Measurements from ENCODE around the gene SOX10.

The SOX10 gene

DNA sequence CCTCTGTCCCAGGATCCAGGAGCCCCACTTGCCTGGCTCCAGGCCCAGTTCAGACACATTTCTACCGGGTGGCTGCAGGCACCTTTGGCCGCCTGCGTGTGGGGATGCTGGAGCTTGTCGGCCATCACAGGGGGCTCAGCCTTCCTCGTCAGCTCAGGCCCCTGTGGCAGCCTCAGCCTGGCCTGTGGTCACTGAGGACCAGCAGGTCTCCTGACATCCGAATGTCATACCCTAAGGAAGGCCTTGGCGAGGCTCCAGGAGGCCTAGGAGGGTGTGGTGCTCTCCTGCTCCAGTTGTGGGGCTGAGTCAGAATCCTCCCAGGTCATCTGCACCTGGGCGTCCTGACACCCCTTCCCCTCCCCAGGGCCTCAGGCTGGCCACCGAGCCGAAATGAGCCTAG, 14.9 kb upstream of the SOX10 start:
- Mint-ChIP-seq H3K9me3 (no peaks in the 10 kb centered on the region), H3K27ac (no peak overlapping the region), H3K4me3 (no peak overlapping the region), H3K27me3 (ENCODE audit: low read depth) (no peaks in the 10 kb centered on the region), H3K4me1 (ENCODE audit: low read depth) (no peaks in the 10 kb centered on the region), H3K36me3 (ENCODE audit: low read depth) (no peaks in the 10 kb centered on the region)
- no peak for DNase-seq (ENCODE audit: low spot score)

DNA sequence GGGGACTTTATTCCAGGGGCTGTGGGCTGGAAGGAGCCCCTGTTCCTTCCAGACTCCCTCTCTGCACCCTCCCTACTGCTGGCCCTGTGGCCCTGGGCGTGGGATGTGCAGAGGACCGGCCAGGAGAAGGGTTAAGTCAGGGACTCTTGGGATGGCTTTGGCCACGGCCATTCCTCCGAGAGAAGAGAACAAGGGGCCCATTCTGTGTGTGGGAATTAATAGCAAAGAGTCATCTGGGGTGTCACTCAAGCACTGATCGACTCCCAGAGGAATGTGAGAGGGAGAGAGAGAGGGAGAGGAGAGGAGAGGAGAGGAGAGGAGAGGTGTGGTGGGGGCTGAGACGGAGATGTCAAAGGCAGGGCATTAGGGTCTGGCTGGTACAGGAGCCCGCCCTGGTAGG, 14.2 kb upstream of the SOX10 start:
- H3K27ac Mint-ChIP-seq, result no peak overlapping the region
- H3K36me3 Mint-ChIP-seq (ENCODE audit: low read depth), result no peaks in the 10 kb centered on the region
- H3K4me1 Mint-ChIP-seq (ENCODE audit: low read depth), result no peaks in the 10 kb centered on the region
- H3K9me3 Mint-ChIP-seq, result no peaks in the 10 kb centered on the region
- no peak for DNase-seq (ENCODE audit: low spot score)
- no peaks in the 10 kb centered on the region for H3K27me3 Mint-ChIP-seq (ENCODE audit: low read depth)
- H3K4me3 Mint-ChIP-seq, result no peak overlapping the region

DNA sequence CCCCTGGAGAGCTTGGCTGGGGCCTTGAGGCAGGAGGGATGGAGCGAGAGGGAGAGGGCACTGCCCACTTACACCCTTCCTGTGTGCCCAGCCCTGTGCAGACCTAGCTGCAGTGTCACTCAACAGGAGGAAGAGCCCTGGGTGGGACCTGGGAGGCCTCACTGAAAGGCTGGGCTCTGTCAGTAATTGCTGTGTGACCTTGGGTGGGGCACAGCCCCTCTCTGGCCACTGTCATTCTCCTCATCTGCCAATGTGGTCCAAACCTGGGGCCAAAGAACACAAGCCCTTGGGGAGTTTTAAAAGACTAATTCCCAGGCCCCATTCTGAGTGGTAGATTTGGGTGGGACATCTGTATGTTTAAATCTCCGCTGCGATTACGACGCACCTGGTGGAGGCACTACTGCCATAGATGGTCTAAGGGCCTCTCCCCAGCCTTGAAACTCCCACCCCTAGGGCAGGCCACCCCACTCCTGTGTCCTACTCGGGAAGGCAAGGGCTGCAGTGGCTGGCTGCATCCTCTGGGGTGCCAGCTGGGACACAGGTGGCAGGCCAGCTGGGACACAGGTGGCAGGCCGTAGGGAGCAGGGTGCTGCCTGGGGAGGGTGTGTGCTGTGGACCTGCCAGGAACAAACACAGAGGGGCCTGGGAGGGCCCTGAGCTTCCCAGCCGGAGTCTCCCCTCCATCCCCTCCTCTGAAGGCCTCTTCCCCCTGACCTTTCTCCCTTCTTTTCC, 12.3 kb upstream of the SOX10 start:
- Mint-ChIP-seq H3K9me3 (no peaks in the 10 kb centered on the region), H3K36me3 (ENCODE audit: low read depth) (no peaks in the 10 kb centered on the region), H3K4me3 (no peak overlapping the region), H3K27ac (no peak overlapping the region), H3K27me3 (ENCODE audit: low read depth) (no peaks in the 10 kb centered on the region), H3K4me1 (ENCODE audit: low read depth) (no peaks in the 10 kb centered on the region)
- no peak for DNase-seq (ENCODE audit: low spot score)

DNA sequence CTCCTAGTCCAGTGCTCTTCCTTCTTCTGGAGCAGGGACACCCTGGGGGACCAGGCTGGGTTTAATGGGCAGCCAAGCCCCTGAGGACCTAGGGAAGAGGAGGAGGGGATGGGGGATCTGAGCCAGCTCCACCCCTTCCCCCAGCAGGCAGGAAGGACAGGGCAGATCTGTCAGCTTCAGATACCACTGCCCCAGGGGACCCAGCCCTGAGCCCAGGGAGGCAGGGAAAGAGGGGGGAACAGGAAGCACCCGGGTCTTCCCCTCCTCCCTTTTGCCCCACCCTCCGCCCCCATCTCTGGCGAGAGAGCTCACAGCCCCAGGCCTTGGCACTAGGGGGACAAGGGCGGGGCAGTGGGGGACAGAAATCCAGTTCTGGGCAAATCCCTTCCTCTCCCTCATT, 11.7 kb upstream of the SOX10 start:
- DNase-seq (ENCODE audit: low spot score), result no peak

DNA sequence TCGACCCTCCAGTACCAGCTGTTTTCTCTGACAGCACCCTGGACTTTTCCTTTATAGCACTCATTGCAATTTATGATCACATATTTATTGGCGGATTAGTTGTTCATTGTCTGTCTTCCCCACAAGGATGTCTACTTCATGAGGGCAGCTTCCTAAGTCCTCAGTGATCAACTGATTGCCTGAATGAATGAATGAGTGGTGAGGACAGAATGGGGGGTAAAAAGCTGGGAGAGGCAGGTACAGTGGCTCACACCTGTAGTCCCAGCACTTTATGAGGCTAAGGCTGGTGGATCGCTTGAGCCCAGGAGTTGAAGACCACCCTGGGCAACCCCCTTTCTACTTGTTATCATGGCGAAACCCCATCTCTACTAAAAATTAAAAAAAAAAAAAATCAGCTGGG, 11.1 kb upstream of the SOX10 start:
- H3K27ac Mint-ChIP-seq, result no peak overlapping the region
- H3K4me1 Mint-ChIP-seq (ENCODE audit: low read depth), result no peaks in the 10 kb centered on the region

More for the DNA sequence above, 11.7 kb upstream of the SOX10 start:
- Mint-ChIP-seq H3K9me3 (no peaks in the 10 kb centered on the region), H3K4me1 (ENCODE audit: low read depth) (no peaks in the 10 kb centered on the region), H3K4me3 (no peak overlapping the region), H3K27ac (no peak overlapping the region), H3K27me3 (ENCODE audit: low read depth) (no peaks in the 10 kb centered on the region), H3K36me3 (ENCODE audit: low read depth) (no peaks in the 10 kb centered on the region)

DNA sequence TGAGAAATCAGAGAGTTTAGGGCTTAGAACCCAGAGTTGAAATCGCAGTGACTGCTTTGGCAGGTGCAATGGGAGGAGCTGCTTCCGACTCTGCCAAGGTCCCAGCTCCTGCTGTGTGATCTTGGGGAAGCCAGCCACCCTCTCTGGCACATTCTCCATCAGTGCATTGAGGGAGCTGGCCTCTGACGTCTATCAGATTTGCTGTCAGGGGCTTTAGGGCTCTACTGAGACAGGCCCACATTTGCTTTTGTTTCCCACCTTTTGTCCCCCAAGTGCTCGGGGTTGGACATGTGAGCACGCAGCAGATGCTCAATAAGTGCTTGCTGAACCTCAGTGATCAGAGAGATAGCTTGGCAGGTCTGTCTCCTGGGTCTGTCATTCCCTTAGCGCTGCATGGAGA, 10.6 kb upstream of the SOX10 start:
- H3K27me3 Mint-ChIP-seq (ENCODE audit: low read depth), result no peaks in the 10 kb centered on the region
- no peak for DNase-seq (ENCODE audit: low spot score)
- H3K36me3 Mint-ChIP-seq (ENCODE audit: low read depth), result no peaks in the 10 kb centered on the region
- H3K27ac Mint-ChIP-seq, result no peak overlapping the region
- no peaks in the 10 kb centered on the region for H3K4me1 Mint-ChIP-seq (ENCODE audit: low read depth)
- no peak overlapping the region for H3K4me3 Mint-ChIP-seq
- H3K9me3 Mint-ChIP-seq, result no peaks in the 10 kb centered on the region

More for the DNA sequence above, 11.1 kb upstream of the SOX10 start:
- Mint-ChIP-seq H3K9me3 (no peaks in the 10 kb centered on the region), H3K36me3 (ENCODE audit: low read depth) (no peaks in the 10 kb centered on the region), H3K27me3 (ENCODE audit: low read depth) (no peaks in the 10 kb centered on the region), H3K4me3 (no peak overlapping the region)
- DNase-seq (ENCODE audit: low spot score), result no peak

DNA sequence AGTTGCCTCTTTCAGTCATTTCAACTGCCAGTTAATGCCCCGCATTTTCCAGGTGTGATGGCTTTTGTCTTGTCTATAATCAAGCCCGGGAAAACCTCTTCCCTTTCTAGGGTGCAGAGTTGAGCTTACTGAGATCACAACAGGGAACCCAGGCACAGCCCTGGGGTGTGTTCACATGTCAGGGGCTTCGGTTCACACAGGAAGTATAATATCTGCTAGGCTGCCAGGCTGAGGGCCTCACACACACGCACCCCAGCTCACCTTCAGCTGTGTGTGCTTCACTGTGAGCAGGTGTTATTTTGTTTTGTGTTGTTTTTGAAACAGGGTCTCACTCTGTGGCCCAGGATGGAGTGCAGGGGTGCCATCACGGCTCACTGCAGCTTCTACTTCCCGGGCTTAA, 9.7 kb upstream of the SOX10 start:
- no peaks in the 10 kb centered on the region for H3K27me3 Mint-ChIP-seq (ENCODE audit: low read depth)
- H3K4me1 Mint-ChIP-seq (ENCODE audit: low read depth), result no peaks in the 10 kb centered on the region
- H3K9me3 Mint-ChIP-seq, result no peaks in the 10 kb centered on the region
- no peaks in the 10 kb centered on the region for H3K36me3 Mint-ChIP-seq (ENCODE audit: low read depth)
- DNase-seq (ENCODE audit: low spot score), result no peak
- no peak overlapping the region for H3K4me3 Mint-ChIP-seq
- H3K27ac Mint-ChIP-seq, result no peak overlapping the region

DNA sequence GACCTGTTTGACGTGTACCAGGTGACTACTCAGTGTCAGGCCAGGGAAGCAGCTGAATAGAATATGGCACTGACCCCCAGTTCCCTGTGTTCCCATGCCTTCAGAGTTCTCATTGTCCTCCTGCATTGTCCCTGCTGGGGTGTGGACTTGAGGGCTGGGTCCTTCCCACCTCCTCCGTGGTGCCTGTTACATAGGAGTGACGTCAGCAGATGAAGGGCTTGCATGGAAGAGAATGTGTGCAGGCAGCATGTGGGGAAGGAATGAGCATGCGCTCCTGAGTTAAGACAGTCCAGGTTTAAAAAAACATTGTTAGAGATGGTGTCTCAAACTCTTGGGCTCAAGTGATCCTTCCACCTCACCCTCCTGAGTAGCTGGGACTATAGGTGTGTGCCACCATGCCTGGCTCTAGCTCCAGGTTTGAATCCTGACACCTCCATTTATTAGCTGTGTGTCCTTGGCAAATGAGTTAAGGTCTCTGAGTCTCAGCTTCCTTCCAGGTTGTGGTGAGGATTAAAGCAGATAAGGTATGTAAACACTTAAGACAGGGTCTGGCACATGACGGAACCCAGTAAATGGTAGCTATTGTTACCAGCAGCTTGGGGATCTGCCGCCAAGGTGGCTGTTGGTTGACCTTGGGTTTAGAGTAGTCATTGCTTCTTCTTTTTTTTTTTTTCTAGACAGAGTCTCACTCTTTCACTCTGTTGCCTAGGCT, 7.5 kb upstream of the SOX10 start:
- no peaks in the 10 kb centered on the region for H3K36me3 Mint-ChIP-seq (ENCODE audit: low read depth)
- DNase-seq (ENCODE audit: low spot score), result no peak
- H3K9me3 Mint-ChIP-seq, result no peaks in the 10 kb centered on the region
- H3K27ac Mint-ChIP-seq, result no peak overlapping the region
- no peak overlapping the region for H3K4me3 Mint-ChIP-seq
- H3K4me1 Mint-ChIP-seq (ENCODE audit: low read depth), result no peaks in the 10 kb centered on the region
- H3K27me3 Mint-ChIP-seq (ENCODE audit: low read depth), result no peaks in the 10 kb centered on the region

DNA sequence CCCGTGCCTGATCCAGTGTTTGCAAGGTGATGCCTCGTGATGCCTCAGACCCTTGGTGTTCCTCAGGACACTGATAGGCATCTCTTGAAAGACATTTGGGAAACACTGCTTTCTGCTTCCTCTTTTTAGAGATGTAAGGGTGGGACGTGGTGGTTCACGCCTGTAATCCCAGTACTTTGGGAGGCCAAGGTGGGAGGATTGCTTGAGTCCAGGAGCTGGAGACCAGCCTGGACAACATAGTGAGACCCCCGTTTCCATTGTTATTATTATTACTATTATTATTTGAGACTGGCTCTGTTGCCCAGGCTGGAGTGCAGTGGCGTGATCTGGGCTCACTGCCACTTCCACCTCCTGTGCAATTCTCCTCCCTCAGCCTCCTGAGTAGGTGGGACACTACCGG, 6.5 kb upstream of the SOX10 start:
- no peaks in the 10 kb centered on the region for H3K4me1 Mint-ChIP-seq (ENCODE audit: low read depth)
- H3K4me3 Mint-ChIP-seq, result no peak overlapping the region

DNA sequence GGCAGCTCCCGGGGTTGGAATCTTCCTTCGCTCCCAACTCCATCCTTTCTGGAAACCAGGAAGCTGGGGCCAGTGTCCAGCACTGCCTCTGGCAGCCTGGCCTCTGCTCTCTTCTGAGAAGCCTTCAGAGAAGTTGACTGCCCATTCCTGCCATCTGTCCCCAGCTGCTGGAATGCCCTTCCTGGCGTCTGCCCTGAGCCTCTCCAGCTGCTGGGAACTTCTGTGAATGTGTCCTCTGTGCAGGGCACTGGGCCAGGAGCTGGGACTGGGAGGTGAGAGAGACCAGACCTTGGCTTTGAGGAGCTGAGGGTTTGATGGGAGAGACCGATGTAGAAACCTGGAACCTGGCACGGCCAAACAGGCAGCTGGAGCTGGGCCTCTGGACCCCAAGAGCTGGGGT, 5.9 kb upstream of the SOX10 start:
- Mint-ChIP-seq H3K27me3 (ENCODE audit: low read depth) (no peaks in the 10 kb centered on the region), H3K9me3 (no peaks in the 10 kb centered on the region), H3K4me1 (ENCODE audit: low read depth) (no peaks in the 10 kb centered on the region), H3K27ac (no peak overlapping the region), H3K4me3 (no peak overlapping the region), H3K36me3 (ENCODE audit: low read depth) (no peaks in the 10 kb centered on the region)
- no peak for DNase-seq (ENCODE audit: low spot score)

More for the DNA sequence above, 6.5 kb upstream of the SOX10 start:
- no peaks in the 10 kb centered on the region for H3K27me3 Mint-ChIP-seq (ENCODE audit: low read depth)
- no peaks in the 10 kb centered on the region for H3K9me3 Mint-ChIP-seq
- no peak overlapping the region for H3K27ac Mint-ChIP-seq
- no peaks in the 10 kb centered on the region for H3K36me3 Mint-ChIP-seq (ENCODE audit: low read depth)
- DNase-seq (ENCODE audit: low spot score), result no peak

DNA sequence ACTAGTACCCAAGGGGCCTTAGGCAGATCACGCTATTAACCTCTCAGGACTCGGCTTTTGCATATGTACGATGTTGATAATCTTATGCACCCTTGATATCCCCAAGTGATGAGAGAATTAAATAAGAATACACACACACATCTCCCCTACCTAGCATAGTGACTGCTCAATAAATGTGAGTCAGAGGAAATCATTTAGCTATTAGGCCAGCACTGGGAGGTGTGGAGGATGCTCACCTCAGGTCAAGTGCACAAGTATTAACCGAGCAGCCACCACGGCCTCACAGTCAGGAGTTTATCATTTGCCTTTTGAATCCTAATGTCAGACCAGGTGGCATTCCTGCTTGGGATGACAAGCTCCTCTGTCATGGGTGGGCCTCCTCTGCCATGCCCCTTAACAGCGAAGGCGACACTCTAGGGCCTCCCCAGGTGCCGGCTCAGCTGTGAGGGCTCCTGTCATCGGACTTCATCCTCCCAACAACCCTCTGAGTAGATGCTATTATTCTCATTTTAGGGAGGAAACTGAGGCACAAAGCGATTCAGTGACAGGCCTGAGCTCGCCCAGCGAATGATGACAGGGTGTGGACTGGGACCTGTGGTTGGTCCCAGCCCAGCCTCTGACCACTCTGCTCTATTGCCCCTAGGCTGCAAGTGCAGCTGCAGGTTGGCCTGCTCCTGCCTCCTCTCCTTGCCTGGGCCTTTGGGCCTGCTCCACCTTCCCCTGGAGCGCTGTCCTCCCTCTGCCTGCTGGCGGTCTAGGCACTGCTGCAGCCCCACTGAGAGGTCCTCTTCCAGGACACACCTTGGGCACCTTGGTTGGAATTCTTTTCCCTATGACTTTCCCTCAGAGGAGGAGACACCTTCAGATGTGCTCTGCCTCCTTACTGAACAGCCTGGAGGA, 5.0 kb upstream of the SOX10 start:
- DNase-seq (ENCODE audit: low spot score), result no peak
- Mint-ChIP-seq H3K27ac (peak overlapping the region; percentile 15), H3K4me3 (no peak overlapping the region), H3K27me3 (ENCODE audit: low read depth) (no peaks in the 10 kb centered on the region), H3K9me3 (no peaks in the 10 kb centered on the region), H3K36me3 (ENCODE audit: low read depth) (no peaks in the 10 kb centered on the region), H3K4me1 (ENCODE audit: low read depth) (no peaks in the 10 kb centered on the region)

DNA sequence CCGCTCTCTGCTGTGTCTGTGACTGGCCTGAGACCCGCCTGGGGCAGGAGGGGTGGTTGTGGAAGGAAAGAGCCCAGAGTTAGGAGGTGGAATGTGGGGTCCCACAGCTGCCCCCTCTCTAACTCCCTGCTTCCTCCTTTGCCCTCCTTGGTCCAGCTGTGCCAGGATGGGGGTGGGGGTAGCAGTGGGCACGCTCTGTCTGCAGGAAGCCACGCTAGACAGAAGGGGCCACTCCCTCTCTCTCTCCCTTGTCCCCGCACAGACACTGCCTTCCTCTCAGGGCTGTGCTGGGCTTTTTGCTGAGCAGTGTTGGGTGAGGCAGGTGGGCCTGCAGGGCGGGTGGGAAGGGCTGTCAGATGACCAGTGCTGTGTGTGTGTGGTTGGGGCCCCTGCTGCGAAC, 2.0 kb upstream of the SOX10 start:
- Mint-ChIP-seq H3K9me3 (no peaks in the 10 kb centered on the region), H3K4me3 (no peak overlapping the region), H3K4me1 (ENCODE audit: low read depth) (no peaks in the 10 kb centered on the region), H3K27me3 (ENCODE audit: low read depth) (no peaks in the 10 kb centered on the region), H3K27ac (no peak overlapping the region), H3K36me3 (ENCODE audit: low read depth) (no peaks in the 10 kb centered on the region)
- DNase-seq (ENCODE audit: low spot score), result no peak

DNA sequence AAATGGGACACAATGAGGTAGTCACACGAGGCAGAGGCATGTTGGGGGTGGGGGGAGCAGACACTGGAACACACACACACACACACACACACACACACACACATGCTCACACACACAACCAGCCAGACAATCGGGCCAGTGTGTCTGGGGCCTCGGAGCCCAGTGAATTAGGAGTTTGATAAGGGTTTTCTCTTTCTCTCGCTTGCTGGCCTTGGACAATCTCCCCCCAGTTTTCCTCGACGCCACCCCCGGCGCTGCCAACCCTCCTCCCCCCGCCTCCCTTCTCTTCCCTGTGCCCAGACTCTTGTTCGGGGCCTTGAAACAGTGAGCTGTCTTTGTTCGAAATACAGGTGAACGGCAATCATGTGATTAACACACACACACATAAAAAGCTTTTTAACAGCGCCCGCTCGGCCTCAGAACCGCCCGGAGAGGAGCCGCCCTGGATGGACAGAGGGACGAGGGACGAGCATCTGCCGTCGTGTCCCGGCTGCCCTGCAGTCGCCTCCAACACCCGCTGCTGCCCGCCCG, 1.5 kb upstream of the SOX10 start:
- Mint-ChIP-seq H3K9me3 (no peaks in the 10 kb centered on the region), H3K27me3 (ENCODE audit: low read depth) (no peaks in the 10 kb centered on the region), H3K4me1 (ENCODE audit: low read depth) (no peaks in the 10 kb centered on the region), H3K36me3 (ENCODE audit: low read depth) (no peaks in the 10 kb centered on the region), H3K27ac (no peak overlapping the region), H3K4me3 (no peak overlapping the region)
- no peak for DNase-seq (ENCODE audit: low spot score)

DNA sequence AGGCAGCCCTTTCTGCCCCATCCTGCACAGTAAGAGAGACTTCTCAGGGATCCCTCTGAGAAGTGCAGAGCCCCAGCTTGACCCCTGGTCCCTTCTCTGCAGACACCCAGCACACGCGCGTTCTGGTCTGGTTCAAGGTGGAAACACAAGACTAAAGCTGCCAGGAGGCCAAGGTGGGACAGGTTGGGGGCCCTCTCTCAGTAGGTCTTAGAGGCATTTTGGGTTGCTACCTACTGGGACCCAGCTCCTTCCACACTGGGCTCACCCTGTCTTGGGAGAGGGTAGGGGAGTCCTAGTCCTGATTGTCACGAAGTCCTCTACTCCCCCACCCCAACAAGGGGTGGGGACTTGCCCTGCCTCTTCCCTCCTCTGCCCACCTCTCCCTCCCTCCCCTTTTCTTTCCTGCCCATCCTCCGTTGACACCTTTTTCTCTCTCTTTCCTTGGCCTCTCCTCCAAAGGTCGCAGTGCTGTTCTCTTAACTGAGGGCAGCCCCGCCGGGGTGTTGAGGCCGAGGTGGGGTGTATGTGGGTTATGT, 763 bp upstream of the SOX10 start:
- no peaks in the 10 kb centered on the region for H3K4me1 Mint-ChIP-seq (ENCODE audit: low read depth)
- no peak for DNase-seq (ENCODE audit: low spot score)
- no peak overlapping the region for H3K4me3 Mint-ChIP-seq
- no peaks in the 10 kb centered on the region for H3K36me3 Mint-ChIP-seq (ENCODE audit: low read depth)
- no peaks in the 10 kb centered on the region for H3K9me3 Mint-ChIP-seq
- no peak overlapping the region for H3K27ac Mint-ChIP-seq
- H3K27me3 Mint-ChIP-seq (ENCODE audit: low read depth), result no peaks in the 10 kb centered on the region
